Measurements from ENCODE around the gene GAREM1.
A peak's percentile ranks its signal among the peaks of the same experiment; 100 is the strongest.

Gene GAREM1

GRCh38 chr18:32290810-32291209, 179.9 kb downstream of the GAREM1 start:
- DNase-seq (ENCODE audit: low spot score): no peak

DNA sequence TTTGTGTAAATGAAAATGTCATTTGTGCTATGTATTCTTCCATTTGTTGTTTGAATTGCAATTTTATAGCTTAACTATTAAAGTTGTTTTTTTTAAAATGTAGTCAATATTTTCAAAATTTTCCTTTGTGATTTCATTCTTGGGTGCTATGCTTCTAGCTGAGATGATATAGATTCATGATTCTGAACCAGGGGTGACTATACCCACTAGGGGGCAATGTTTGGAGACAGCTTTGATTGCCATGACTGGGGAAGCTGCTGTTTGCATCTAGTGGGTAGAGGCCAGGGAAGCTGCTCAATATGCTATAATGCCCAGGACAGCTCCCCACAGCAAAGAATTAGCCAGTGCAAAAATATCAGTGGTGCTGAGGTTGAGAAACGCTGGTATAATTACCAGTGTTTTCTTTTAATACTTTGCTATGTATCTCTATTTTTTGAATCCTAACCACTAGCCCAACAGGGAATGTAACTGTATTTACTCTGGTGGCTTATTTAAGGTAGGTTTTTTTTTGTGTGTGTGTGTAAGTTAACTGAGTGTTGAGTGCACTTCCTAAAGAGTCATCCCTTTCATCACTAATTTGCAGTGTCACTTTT, 181.1 kb downstream of the GAREM1 start:
- peak; percentile 55 for DNase-seq (ENCODE audit: low spot score)

GRCh38 chr18:32287873-32288272, 182.8 kb downstream of the GAREM1 start:
- DNase-seq (ENCODE audit: low spot score): no peak

DNA sequence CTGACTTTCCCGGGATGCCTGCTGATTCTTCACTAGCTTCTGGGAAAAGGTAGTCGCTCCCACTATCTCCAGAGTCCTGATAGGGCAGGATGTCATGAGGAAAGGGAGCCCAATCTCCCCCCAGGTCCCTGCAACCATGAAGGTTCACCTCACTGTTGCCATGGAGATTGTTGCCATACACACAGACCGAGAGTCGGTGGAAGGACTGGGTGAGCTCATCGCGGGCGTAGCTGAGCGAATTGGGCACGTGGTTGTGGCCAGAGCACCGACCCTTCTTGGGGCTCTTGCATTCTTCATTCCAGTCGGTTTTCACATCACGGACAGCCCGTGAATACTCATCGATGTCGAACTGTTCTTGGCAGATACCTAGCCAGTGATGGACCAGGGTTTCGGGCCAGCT, 183.4 kb downstream of the GAREM1 start:
- DNase-seq (ENCODE audit: low spot score): no peak

DNA sequence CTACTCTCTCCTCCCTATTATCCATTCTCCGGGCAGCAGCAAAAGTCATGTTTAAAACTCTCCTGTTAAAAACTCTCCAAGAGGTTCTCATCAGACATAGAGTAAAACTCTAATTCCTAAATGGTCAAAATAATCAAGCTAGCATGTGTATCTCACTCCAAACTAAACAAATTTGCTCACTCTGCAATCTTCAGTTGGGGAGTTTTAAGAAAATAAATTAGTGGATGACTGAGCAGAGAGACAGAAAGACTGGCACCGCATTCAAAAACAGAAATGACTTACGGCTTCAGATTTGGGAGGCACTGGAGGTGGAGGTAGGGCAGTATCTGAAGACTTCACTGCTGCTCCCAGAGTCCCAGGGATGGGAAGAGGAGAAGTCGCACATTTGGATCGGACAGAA, 183.9 kb downstream of the GAREM1 start:
- no peak for DNase-seq (ENCODE audit: low spot score)

DNA sequence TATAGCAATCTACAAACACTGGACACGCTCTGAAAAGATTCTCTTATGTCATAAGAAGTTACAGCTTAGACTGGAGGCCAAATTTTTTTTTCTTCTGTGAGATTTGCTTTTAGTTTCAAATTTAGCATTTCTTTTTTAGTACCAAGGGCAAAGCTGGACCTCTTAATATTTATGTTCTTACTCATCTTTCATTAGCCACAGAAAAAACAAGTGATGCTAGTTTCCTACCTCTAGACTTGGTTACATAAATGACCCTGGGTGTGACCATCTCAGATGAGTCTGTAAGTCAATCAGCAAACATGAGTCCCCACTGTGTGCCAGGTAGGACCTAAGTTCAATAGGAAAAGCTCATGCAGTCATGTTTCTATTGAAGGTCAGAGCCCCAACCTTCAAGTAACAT, 186.4 kb downstream of the GAREM1 start:
- no peak for DNase-seq (ENCODE audit: low spot score)

GRCh38 chr18:32280911-32281310, 189.8 kb downstream of the GAREM1 start:
- no peak for DNase-seq (ENCODE audit: low spot score)

- DNase-seq (ENCODE audit: low spot score): no peak
These were observed 190.4 kb downstream of the GAREM1 start for GRCh38 chr18:32280188-32280783.

- DNase-seq (ENCODE audit: low spot score): no peak
These were observed 192.4 kb downstream of the GAREM1 start for GRCh38 chr18:32278177-32278799.

DNA sequence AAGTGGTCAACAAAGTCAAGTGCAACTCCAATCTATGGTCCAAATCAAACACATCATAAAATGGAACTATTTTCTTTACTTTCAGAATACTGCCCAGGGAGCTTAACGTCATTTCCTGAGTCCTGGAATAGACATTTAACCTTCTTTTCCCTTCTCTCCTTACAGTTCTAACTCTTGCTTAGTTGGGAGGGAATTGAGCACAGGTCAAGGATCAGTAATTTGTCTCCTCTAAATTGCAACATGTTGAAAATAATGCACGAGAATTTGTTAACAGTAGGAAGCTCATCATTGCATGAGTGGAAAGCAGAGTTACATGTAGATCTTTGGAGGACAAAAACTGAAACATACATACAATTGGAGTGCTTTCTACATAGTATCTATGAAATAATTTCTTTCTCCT, 193.1 kb downstream of the GAREM1 start:
- no peak for DNase-seq (ENCODE audit: low spot score)

DNA sequence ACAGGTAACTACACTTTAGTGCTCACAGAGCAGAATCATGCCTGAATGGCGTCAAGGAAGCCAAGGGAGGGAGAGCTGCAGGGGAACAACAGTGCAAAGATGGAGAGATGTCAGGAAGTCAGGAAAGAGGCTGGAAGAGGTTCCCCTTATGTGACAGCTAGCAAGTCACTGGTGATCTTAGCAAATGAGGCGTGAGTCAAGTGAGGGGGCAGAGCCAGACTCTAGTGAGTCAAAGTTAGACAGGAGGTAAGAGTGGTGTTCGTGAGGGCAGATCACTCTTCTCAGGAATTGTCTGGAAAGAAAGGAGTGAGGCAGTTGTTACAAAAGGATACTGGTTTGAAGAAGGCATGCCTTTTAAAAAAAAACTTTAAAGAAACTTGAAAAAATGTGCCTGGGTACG, 193.8 kb downstream of the GAREM1 start:
- DNase-seq (ENCODE audit: low spot score): no peak

GRCh38 chr18:32276256-32276655, 194.4 kb downstream of the GAREM1 start:
- DNase-seq (ENCODE audit: low spot score): no peak

GRCh38 chr18:32275221-32275620, 195.5 kb downstream of the GAREM1 start:
- no peak for DNase-seq (ENCODE audit: low spot score)

DNA sequence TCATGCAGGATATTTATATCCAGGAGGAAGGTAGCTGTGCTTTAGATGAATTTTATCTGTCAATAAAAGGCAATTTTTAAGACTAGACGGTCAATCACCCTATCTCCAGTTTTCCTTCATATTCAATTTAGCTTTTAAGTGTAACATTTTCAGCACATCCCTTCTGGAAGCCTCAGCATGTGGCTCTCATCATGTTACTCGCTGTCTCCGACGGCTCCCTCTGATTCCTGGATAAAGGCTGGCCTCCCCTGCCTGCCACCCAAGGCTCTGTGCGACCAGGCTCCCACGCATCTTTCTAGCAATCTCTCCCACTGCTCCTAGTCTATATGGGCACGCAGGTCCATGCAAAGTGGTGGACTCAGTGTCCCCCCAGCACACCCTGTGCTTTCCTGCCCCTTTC, 196.4 kb downstream of the GAREM1 start:
- no peak for DNase-seq (ENCODE audit: low spot score)

DNA sequence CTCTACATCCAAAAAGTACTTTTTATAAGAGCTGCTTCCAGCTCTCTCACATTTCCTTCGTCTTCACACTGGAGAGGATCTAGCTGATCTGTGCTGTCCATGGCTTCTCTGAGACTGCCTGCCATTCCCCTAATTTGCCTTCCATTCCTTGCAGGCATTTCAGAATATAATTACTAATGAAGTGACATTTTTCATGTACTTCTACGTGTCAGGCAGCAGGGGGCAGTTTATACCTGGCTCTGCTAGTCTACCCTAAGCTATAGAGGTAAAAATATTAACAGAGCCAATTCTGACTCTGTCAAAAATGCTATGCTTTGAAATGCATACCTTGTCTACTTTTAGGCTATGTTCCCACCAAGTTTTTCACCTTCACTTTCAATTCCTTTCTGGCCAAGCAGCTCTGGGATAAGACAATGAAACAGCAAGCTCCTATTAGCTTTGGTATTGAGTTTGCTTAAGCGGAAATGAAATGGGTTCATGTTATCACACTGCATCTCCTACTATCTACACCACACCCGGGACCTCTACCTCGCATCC, 198.9 kb downstream of the GAREM1 start:
- no peak for DNase-seq (ENCODE audit: low spot score)

GRCh38 chr18:32270341-32270740, 200.3 kb downstream of the GAREM1 start:
- DNase-seq (ENCODE audit: low spot score): no peak

- no peak for DNase-seq (ENCODE audit: low spot score)
These were observed 203.2 kb downstream of the GAREM1 start for GRCh38 chr18:32267463-32267862.

DNA sequence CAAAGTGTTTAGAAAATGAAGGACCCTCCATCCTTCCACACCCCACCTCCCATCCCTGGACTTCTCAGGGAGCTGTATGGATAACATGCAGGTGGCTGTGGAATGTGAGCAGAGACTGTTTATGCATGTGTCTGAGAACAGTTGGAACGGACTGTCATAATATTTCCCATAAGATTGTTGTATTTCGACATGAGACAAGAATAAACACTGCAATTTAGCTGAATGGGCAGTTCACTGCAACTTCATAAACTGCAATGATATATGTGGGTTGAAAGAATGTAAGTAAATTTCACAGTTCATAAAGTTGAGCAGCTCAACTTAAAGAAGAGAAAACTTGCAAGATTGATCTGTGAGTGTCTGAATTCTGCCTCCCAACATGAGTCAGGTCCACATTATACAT, 206.3 kb downstream of the GAREM1 start:
- DNase-seq (ENCODE audit: low spot score): no peak

- DNase-seq (ENCODE audit: low spot score): no peak
These were observed 208.6 kb downstream of the GAREM1 start for GRCh38 chr18:32262092-32262491.

DNA sequence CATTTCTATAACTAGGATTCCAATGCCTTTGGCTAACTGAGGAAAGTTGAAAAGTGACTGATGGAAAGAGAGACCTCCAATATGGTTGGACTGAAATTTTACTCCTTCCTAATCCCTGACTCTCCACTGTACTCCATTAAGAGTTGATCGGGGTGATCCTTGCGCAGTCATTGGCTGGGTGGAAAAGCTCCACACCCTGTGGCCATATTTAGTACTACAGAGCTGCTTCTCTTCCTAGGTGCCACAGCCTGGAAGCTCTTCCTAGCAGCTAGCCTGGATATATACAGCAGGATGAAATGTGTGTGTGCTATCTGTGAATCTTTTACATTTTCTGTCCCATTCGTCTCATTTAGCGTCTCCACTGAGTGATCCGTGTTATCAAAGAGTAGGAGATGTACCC, 209.7 kb downstream of the GAREM1 start:
- no peak for DNase-seq (ENCODE audit: low spot score)

- no peak for DNase-seq (ENCODE audit: low spot score)
These were observed 211.1 kb downstream of the GAREM1 start for GRCh38 chr18:32259553-32259952.

GRCh38 chr18:32258558-32259204, 212.0 kb downstream of the GAREM1 start:
- no peak for DNase-seq (ENCODE audit: low spot score)

GRCh38 chr18:32258148-32258547, 212.5 kb downstream of the GAREM1 start:
- DNase-seq (ENCODE audit: low spot score): no peak
